H9 (cell line): ENCODE results near the gene CA12. TPM values are rescaled to one million over a fixed set of nuclear protein-coding genes. Genes with fewer than 3 reads are reported as not detected.

Source experiments
- DNase-seq: peaks from one replicate; pipeline ENCODE4 v3.0.0-alpha.2; 2017
- H2AFZ ChIP-seq: one replicate; pipeline ENCODE4 v1.6.1; 2013; ENCODE audit warnings: mild to moderate bottlenecking, low read length, control low read depth, moderate library complexity
- H2AK5ac ChIP-seq: 2 replicates; pipeline ENCODE4 v1.6.1; 2013; ENCODE audit warnings: low read length, control low read depth, mixed read lengths; ENCODE audit not compliant: insufficient read length
- H2BK120ac ChIP-seq: one replicate; pipeline ENCODE4 v1.6.1; 2013; ENCODE audit warnings: low read depth, mild to moderate bottlenecking, low read length, control low read depth, inconsistent platforms; ENCODE audit not compliant: poor library complexity, severe bottlenecking
- H2BK12ac ChIP-seq: 2 replicates; pipeline ENCODE4 v1.6.1; 2013; ENCODE audit warnings: low read length, control low read depth, mixed read lengths, low read depth; ENCODE audit not compliant: insufficient read length
- H2BK15ac ChIP-seq: 2 replicates; pipeline ENCODE4 v1.6.1; 2013; ENCODE audit warnings: low read depth, low read length, control low read depth
- H2BK20ac ChIP-seq: one replicate; pipeline ENCODE4 v1.6.1; 2013; ENCODE audit warnings: low read depth, mild to moderate bottlenecking, low read length, control low read depth, inconsistent platforms; ENCODE audit not compliant: poor library complexity, severe bottlenecking
- H2BK5ac ChIP-seq: 2 replicates; pipeline ENCODE4 v1.6.1; 2013; ENCODE audit warnings: low read length, control low read depth, mixed read lengths; ENCODE audit not compliant: insufficient read length
- H3K14ac ChIP-seq: 2 replicates; pipeline ENCODE4 v1.6.1; 2013; ENCODE audit warnings: low read length, control low read depth; ENCODE audit not compliant: insufficient read depth
- H3K18ac ChIP-seq: 2 replicates; pipeline ENCODE4 v1.6.1; 2013; ENCODE audit warnings: low read depth, mild to moderate bottlenecking, mixed read lengths, low read length, control low read depth; ENCODE audit not compliant: insufficient read length
- H3K23ac ChIP-seq: 2 replicates; pipeline ENCODE4 v1.6.1; 2013; ENCODE audit warnings: low read length, control low read depth, mixed read lengths, low read depth; ENCODE audit not compliant: insufficient read length
- H3K23me2 ChIP-seq: 2 replicates; pipeline ENCODE4 v1.6.1; 2013; ENCODE audit warnings: low read depth, mild to moderate bottlenecking, mixed read lengths, low read length, control low read depth; ENCODE audit not compliant: insufficient read length, poor library complexity, severe bottlenecking
- H3K27ac ChIP-seq: 2 replicates; pipeline ENCODE4 v1.5.1; 2013; ENCODE audit warnings: low read length, control low read depth, mixed read lengths, low read depth; ENCODE audit not compliant: insufficient read length
- H3K27me3 ChIP-seq: 2 replicates; pipeline ENCODE4 v1.6.1; 2013; ENCODE audit warnings: low read length, control low read depth, inconsistent platforms; ENCODE audit not compliant: insufficient read depth
- H3K4ac ChIP-seq: 2 replicates; pipeline ENCODE4 v1.6.1; 2013; ENCODE audit warnings: low read depth, mild to moderate bottlenecking, control low read depth, inconsistent platforms, low read length, moderate library complexity
- H3K4me1 ChIP-seq: 2 replicates; pipeline ENCODE4 v1.6.1; 2013; ENCODE audit warnings: low read length, control low read depth, inconsistent platforms; ENCODE audit not compliant: insufficient read depth
- H3K4me2 ChIP-seq: 2 replicates; pipeline ENCODE4 v1.6.1; 2013; ENCODE audit warnings: low read length, control low read depth, mixed read lengths; ENCODE audit not compliant: insufficient read length, insufficient read depth
- H3K56ac ChIP-seq: 2 replicates; pipeline ENCODE4 v1.6.1; 2013; ENCODE audit warnings: low read depth, mild to moderate bottlenecking, mixed read lengths, low read length, control low read depth; ENCODE audit not compliant: insufficient read length
- H3K79me1 ChIP-seq: 2 replicates; pipeline ENCODE4 v1.6.1; 2013; ENCODE audit warnings: low read depth, mild to moderate bottlenecking, moderate library complexity, low read length, control low read depth, inconsistent platforms; ENCODE audit not compliant: insufficient read depth, poor library complexity, severe bottlenecking
- H3K79me2 ChIP-seq: 2 replicates; pipeline ENCODE4 v1.6.1; 2013; ENCODE audit warnings: low read length, control low read depth, inconsistent platforms; ENCODE audit not compliant: insufficient read depth
- H3K9ac ChIP-seq: 2 replicates; pipeline ENCODE4 v1.6.1; 2013; ENCODE audit warnings: low read length, control low read depth, mixed read lengths; ENCODE audit not compliant: insufficient read length; ENCODE audit errors: extremely low read depth
- H3K9me3 ChIP-seq: one replicate; pipeline ENCODE4 v1.6.1; 2013; ENCODE audit warnings: low read depth, low read length, inconsistent platforms; ENCODE audit not compliant: control insufficient read depth
- H3T11ph ChIP-seq: one replicate; pipeline ENCODE4 v1.6.1; 2013; ENCODE audit warnings: mild to moderate bottlenecking, low read length, control low read depth, inconsistent platforms
- H4K20me1 ChIP-seq: one replicate; pipeline ENCODE4 v1.6.1; 2013; ENCODE audit not compliant: control insufficient read depth, insufficient read length, insufficient read depth
- H4K5ac ChIP-seq: 2 replicates; pipeline ENCODE4 v1.6.1; 2013; ENCODE audit warnings: low read depth, mild to moderate bottlenecking, mixed read lengths, low read length, control low read depth; ENCODE audit not compliant: insufficient read length
- H4K8ac ChIP-seq: replicated peaks from 2 replicates; pipeline ENCODE4 v1.6.1; 2013; ENCODE audit warnings: low read length, control low read depth, mixed read lengths, low read depth; ENCODE audit not compliant: insufficient read length
- H4K91ac ChIP-seq: 2 replicates; pipeline ENCODE4 v1.6.1; 2013; ENCODE audit warnings: low read depth, mild to moderate bottlenecking, moderate library complexity, mixed read lengths, low read length, control low read depth; ENCODE audit not compliant: insufficient read length
- H3K27ac Mint-ChIP-seq, 3 experiments: 2 replicates in 2 of 3; 3 replicates in 1 of 3; pipeline ENCODE4 v1.8.0; 2020 to 2021; ENCODE audit warnings: mixed read lengths in 3 of 3, mild to moderate bottlenecking in 1 of 3, moderate library complexity in 1 of 3
- H3K27me3 Mint-ChIP-seq: 2 replicates; pipeline ENCODE4 v1.8.0; 2021; ENCODE audit warnings: low read depth, mild to moderate bottlenecking, moderate library complexity, mixed read lengths
- H3K36me3 Mint-ChIP-seq, 3 experiments: 2 replicates in 2 of 3; 3 replicates in 1 of 3; pipeline ENCODE4 v1.8.0; 2020 to 2021; ENCODE audit warnings: low read depth in 3 of 3, mixed read lengths in 3 of 3; ENCODE audit not compliant: insufficient read depth in 1 of 3
- H3K4me1 Mint-ChIP-seq, 2 experiments: 2 replicates each; pipeline ENCODE4 v1.8.0; 2020; ENCODE audit warnings: mixed read lengths in 2 of 2
- H3K4me3 Mint-ChIP-seq, 2 experiments: 2 replicates in 1 of 2; 3 replicates in 1 of 2; pipeline ENCODE4 v1.8.0; 2020 to 2021; ENCODE audit warnings: mild to moderate bottlenecking in 2 of 2, mixed read lengths in 2 of 2, moderate library complexity in 1 of 2
- H3K9me3 Mint-ChIP-seq, 2 experiments: 2 replicates in 1 of 2; 3 replicates in 1 of 2; pipeline ENCODE4 v1.8.0; 2020; ENCODE audit warnings: mild to moderate bottlenecking in 2 of 2, mixed read lengths in 2 of 2, moderate library complexity in 1 of 2
- CTCF ChIP-seq: fragments of 200-600 bp; sonication (generic); conservative IDR thresholded peaks from 3 replicates; pipeline ENCODE4 v1.8.0; 2021; ENCODE audit warnings: antibody characterized with exemption, mild to moderate bottlenecking
- WGBS: extraction: QIAGEN DNeasy Blood & Tissue Kit; methylation state at CpG from one replicate; pipeline ENCODE4 v1.1.7; 2013; ENCODE audit warnings: missing lambda C conversion rate, low lambda C conversion rate, mixed read lengths; ENCODE audit not compliant: insufficient read length; ENCODE audit errors: extremely low coverage; 5-methylcytosine and 5-hydroxymethylcytosine counted together
- total RNA-seq: library from RNA; stranded (reverse); gene quantifications from 2 replicates; pipeline ENCODE4 v1.2.1, GENCODE V29; 2021

Gene CA12
- total RNA-seq, 1 experiment from 2014 or later: 0.68 TPM

GRCh38 chr15:63345391-63345752 is 36.3 kb downstream of the CA12 start:
- Histone ChIP-seq H3K23me2 (peaks cover 3% of the 10 kb centered on the region), H3K27ac (no peak overlapping the region), H3K79me1 (no peaks in the 10 kb centered on the region), H2AFZ (no peak overlapping the region), H4K8ac (no peak overlapping the region), H2BK15ac (no peak overlapping the region), H4K5ac (no peak overlapping the region), H3K9me3 (no peaks in the 10 kb centered on the region), H3K4ac (no peak overlapping the region), H3K18ac (no peak overlapping the region), H3K56ac (no peak overlapping the region), H3K14ac (no peak overlapping the region), H2BK12ac (no peak overlapping the region), H2BK20ac (no peak overlapping the region), H3K9ac (no peak overlapping the region), H4K20me1 (no peaks in the 10 kb centered on the region), H3T11ph (no peak overlapping the region), H3K79me2 (no peaks in the 10 kb centered on the region), H3K23ac (no peak overlapping the region), H2BK120ac (no peak overlapping the region), H3K4me1 (peaks cover 8% of the 10 kb centered on the region), H4K91ac (no peak overlapping the region), H2AK5ac (no peak overlapping the region), H2BK5ac (no peak overlapping the region), H3K4me2 (no peak overlapping the region), H3K27me3 (no peaks in the 10 kb centered on the region)
- TF ChIP-seq CTCF: no peak
- H3K36me3 Mint-ChIP-seq: no peaks in the 10 kb centered on the region
- no peak overlapping the region for H3K27ac Mint-ChIP-seq
- no peak overlapping the region for H3K4me3 Mint-ChIP-seq
- H3K9me3 Mint-ChIP-seq: no peaks in the 10 kb centered on the region
- H3K4me1 Mint-ChIP-seq: peaks cover 36 to 38% of the 10 kb centered on the region in 2 experiments
- no CpG with 5 or more reads among the region's 14 CpGs for WGBS
- DNase-seq: no peak
- H3K27me3 Mint-ChIP-seq: peaks cover 2% of the 10 kb centered on the region; the same call in 1 of the 2 replicates
